Ishikawa (cell line): ENCODE data around the gene RNU1-1.

ENCODE experiments used
- CEBPB ChIP-seq: IDR thresholded peaks from 2 replicates; pipeline ENCODE4 v1.6.1; 2012
- CREB1 ChIP-seq: IDR thresholded peaks from 2 replicates; pipeline ENCODE4 v1.6.1; 2012; ENCODE audit warnings: low read depth
- EGR1 ChIP-seq: IDR thresholded peaks from 2 replicates; pipeline ENCODE4 v1.6.1; 2012
- EP300 ChIP-seq: IDR thresholded peaks from 2 replicates; pipeline ENCODE4 v1.6.1; 2012; ENCODE audit warnings: borderline replicate concordance
- FOXM1 ChIP-seq: IDR thresholded peaks from 2 replicates; pipeline ENCODE4 v1.6.1; 2012; ENCODE audit warnings: low read depth, borderline replicate concordance
- NFIC ChIP-seq: IDR thresholded peaks from 2 replicates; pipeline ENCODE4 v1.6.1; 2012
- RAD21 ChIP-seq: IDR thresholded peaks from 2 replicates; pipeline ENCODE4 v1.6.1; 2012; ENCODE audit warnings: low read depth
- TAF1 ChIP-seq: IDR thresholded peaks from 2 replicates; pipeline ENCODE4 v1.6.1; 2012; ENCODE audit warnings: low read depth, mild to moderate bottlenecking
- TCF12 ChIP-seq: IDR thresholded peaks from 2 replicates; pipeline ENCODE4 v1.6.1; 2012; ENCODE audit warnings: low read depth
- TEAD4 ChIP-seq: IDR thresholded peaks from 2 replicates; pipeline ENCODE4 v1.6.1; 2012
- YY1 ChIP-seq: IDR thresholded peaks from 2 replicates; pipeline ENCODE4 v1.6.1; 2012; ENCODE audit warnings: low read depth
- ZBTB7A ChIP-seq: IDR thresholded peaks from 2 replicates; pipeline ENCODE4 v1.6.1; 2012; ENCODE audit warnings: low read depth
- TF ChIP-seq, protein P1 (sequence below): IDR thresholded peaks from 2 replicates; pipeline ENCODE4 v1.6.1; 2012; ENCODE audit warnings: low read depth, mild to moderate bottlenecking
- TF ChIP-seq, protein P2 (sequence below): IDR thresholded peaks from 2 replicates; pipeline ENCODE4 v1.6.1; 2012
- TF ChIP-seq, protein P3 (sequence below): IDR thresholded peaks from 2 replicates; pipeline ENCODE4 v1.6.1; 2012

Gene RNU1-1

GRCh38 chr1:16491056-16491675 lies 22.9 kb downstream of the RNU1-1 start:
- TF ChIP-seq CREB1 (no peak), TCF12 (no peak), TEAD4 (no peak), ZBTB7A (no peak), RAD21 (no peak), EGR1 (no peak), YY1 (no peak), FOXM1 (no peak)
- TF ChIP-seq, protein P1, sequence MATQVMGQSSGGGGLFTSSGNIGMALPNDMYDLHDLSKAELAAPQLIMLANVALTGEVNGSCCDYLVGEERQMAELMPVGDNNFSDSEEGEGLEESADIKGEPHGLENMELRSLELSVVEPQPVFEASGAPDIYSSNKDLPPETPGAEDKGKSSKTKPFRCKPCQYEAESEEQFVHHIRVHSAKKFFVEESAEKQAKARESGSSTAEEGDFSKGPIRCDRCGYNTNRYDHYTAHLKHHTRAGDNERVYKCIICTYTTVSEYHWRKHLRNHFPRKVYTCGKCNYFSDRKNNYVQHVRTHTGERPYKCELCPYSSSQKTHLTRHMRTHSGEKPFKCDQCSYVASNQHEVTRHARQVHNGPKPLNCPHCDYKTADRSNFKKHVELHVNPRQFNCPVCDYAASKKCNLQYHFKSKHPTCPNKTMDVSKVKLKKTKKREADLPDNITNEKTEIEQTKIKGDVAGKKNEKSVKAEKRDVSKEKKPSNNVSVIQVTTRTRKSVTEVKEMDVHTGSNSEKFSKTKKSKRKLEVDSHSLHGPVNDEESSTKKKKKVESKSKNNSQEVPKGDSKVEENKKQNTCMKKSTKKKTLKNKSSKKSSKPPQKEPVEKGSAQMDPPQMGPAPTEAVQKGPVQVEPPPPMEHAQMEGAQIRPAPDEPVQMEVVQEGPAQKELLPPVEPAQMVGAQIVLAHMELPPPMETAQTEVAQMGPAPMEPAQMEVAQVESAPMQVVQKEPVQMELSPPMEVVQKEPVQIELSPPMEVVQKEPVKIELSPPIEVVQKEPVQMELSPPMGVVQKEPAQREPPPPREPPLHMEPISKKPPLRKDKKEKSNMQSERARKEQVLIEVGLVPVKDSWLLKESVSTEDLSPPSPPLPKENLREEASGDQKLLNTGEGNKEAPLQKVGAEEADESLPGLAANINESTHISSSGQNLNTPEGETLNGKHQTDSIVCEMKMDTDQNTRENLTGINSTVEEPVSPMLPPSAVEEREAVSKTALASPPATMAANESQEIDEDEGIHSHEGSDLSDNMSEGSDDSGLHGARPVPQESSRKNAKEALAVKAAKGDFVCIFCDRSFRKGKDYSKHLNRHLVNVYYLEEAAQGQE, result no peak
- TF ChIP-seq, protein P2, sequence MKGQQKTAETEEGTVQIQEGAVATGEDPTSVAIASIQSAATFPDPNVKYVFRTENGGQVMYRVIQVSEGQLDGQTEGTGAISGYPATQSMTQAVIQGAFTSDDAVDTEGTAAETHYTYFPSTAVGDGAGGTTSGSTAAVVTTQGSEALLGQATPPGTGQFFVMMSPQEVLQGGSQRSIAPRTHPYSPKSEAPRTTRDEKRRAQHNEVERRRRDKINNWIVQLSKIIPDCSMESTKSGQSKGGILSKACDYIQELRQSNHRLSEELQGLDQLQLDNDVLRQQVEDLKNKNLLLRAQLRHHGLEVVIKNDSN, result no peak
- TF ChIP-seq, protein P3, sequence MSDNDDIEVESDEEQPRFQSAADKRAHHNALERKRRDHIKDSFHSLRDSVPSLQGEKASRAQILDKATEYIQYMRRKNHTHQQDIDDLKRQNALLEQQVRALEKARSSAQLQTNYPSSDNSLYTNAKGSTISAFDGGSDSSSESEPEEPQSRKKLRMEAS, result no peak

- TF ChIP-seq NFIC (no peak), YY1 (no peak), CEBPB (no peak), TAF1 (no peak), EGR1 (no peak), CREB1 (no peak), TCF12 (no peak), TEAD4 (no peak), EP300 (no peak)
- TF ChIP-seq, protein P1, result no peak
- TF ChIP-seq, protein P2, result no peak
Observed at GRCh38 chr1:16484931-16485330, 29.2 kb downstream of the RNU1-1 start.

DNA sequence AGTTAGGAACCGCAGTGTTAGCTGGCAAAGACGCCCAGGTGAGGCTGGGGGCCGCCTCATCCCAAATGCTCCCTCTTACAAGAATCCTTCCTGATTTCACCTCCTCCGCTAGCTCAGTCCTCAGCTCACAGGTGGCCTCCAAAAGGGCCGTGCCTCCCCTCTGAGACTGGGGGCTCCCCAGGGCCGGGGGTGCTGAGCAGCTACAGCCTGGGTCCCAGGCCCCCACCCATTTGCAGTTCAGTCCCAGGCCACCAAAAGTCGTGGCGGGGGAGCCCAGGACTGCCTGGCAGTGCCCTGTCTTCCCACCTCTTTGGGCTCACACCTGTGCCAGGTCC lies 29.6 kb downstream of the RNU1-1 start:
- TF ChIP-seq FOXM1 (no peak), CEBPB (no peak), EP300 (no peak), TCF12 (no peak), ZBTB7A (no peak), CREB1 (no peak), EGR1 (no peak), TEAD4 (no peak), TAF1 (no peak), YY1 (no peak)
- TF ChIP-seq, protein P3, result no peak
- TF ChIP-seq, protein P1, result no peak
- TF ChIP-seq, protein P2, result no peak

DNA sequence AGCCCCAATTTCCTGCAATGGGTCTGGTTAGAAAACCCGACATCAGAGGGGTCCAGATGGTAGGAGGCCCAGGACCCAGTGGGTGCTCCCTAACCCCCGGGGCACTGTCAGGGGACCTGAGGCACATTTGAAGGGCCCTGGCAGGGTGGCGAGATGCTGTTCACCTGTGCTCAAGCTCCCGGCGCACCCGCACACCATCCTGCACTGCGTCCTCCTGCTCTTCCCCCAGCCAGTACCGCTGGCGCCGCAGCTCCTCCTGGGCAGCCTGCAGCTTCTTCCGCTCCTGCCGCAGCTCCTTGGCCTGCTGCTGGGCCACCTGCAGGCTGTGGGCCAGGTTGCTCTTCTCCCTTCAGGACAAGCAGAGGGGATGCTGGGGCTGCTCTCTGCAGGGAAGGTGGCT lies 36.0 kb downstream of the RNU1-1 start:
- TF ChIP-seq ZBTB7A (no peak), EP300 (no peak), CEBPB (no peak), TEAD4 (no peak), CREB1 (no peak), EGR1 (no peak), NFIC (no peak)
- TF ChIP-seq, protein P3, result no peak
